HEK293T (cell line): ENCODE results near the gene EIF4EBP3.

ENCODE experiments used
- ARNT ChIP-seq: fragments of 450-650 bp; IDR thresholded peaks from 2 replicates; pipeline ENCODE4 v1.6.1; 2017; ENCODE audit warnings: mild to moderate bottlenecking
- BHLHE40 ChIP-seq: fragments of 450-650 bp; IDR thresholded peaks from 2 replicates; pipeline ENCODE4 v1.6.1; 2016; ENCODE audit warnings: mild to moderate bottlenecking, moderate library complexity, borderline replicate concordance
- ELF4 ChIP-seq: fragments of 450-650 bp; IDR thresholded peaks from 2 replicates; pipeline ENCODE4 v1.6.1; 2017; ENCODE audit warnings: antibody characterized with exemption
- FOXA1 ChIP-seq: fragments of 450-650 bp; IDR thresholded peaks from 2 replicates; pipeline ENCODE4 v1.6.1; 2016; ENCODE audit warnings: mild to moderate bottlenecking
- FOXK2 ChIP-seq: fragments of 450-650 bp; IDR thresholded peaks from 2 replicates; pipeline ENCODE4 v1.6.1; 2016; ENCODE audit warnings: mild to moderate bottlenecking
- FOXM1 ChIP-seq: fragments of 450-650 bp; IDR thresholded peaks from 2 replicates; pipeline ENCODE4 v1.6.1; 2017; ENCODE audit warnings: mild to moderate bottlenecking, borderline replicate concordance
- L3MBTL2 ChIP-seq: fragments of 450-650 bp; conservative IDR thresholded peaks from 2 replicates; pipeline ENCODE4 v1.6.1; 2016; ENCODE audit warnings: mild to moderate bottlenecking
- NFRKB ChIP-seq: fragments of 450-650 bp; IDR thresholded peaks from 2 replicates; pipeline ENCODE4 v1.6.1; 2016; ENCODE audit warnings: mild to moderate bottlenecking, moderate library complexity
- SP1 ChIP-seq: fragments of 450-650 bp; IDR thresholded peaks from 2 replicates; pipeline ENCODE4 v1.6.1; 2017
- SUZ12 ChIP-seq: fragments of 450-650 bp; IDR thresholded peaks from 2 replicates; pipeline ENCODE4 v1.6.1; 2016; ENCODE audit warnings: mild to moderate bottlenecking
- TARDBP ChIP-seq: fragments of 450-650 bp; IDR thresholded peaks from 2 replicates; pipeline ENCODE4 v1.6.1; 2016
- ZNF384 ChIP-seq: fragments of 450-650 bp; IDR thresholded peaks from 2 replicates; pipeline ENCODE4 v1.6.1; 2016
- TF ChIP-seq, protein P1 (sequence below): fragments of 450-650 bp; IDR thresholded peaks from 2 replicates; pipeline ENCODE4 v1.6.1; 2016

DNA sequence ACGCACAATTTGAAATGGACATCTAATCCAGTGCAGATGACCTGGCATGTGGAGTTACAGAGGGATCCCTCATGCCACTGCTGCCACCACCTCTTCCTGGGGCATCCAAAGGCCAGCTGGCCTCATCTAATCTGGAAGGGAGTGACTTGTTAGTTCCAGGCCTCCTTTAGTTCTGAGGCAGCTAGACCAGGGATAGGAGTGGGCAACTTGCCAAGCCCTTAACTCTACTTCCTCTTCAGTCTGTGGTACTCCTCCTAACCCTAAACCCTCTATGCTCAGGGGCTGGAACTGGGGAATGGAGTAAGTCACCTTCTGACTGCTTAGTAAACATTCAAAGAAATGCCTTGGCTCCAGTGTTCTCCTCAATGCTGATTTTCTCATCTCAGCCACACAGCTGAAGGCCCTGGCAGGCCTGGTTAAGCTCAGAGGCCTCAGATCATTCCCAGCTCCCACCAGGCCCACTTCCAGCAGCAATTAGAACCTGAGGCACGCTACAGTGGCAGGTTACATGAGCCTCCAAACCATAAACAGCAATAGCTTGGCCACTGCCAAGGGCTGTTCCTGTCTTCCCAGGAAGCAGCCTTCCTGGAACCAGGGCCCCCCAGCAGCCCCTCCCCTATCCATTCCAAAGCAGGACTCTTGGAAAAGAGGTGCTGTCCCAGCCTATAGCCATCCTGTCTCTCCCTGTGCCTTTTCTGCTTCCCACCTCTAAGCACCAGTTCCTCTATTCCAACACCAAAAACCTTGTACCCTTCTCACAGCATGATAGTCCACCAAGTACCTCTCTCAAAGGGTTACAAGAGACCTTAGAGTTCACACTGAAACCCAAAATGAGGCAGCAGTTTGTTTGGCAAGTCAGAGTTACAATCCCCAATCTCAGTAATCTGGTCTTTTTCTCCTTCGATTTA is 2.0 kb downstream of the EIF4EBP3 start:
- no peak for TF ChIP-seq ELF4
- TF ChIP-seq FOXM1 = no peak
- no peak for TF ChIP-seq SP1
- no peak for TF ChIP-seq ARNT
- TF ChIP-seq SUZ12 = no peak
- TF ChIP-seq, protein P1, sequence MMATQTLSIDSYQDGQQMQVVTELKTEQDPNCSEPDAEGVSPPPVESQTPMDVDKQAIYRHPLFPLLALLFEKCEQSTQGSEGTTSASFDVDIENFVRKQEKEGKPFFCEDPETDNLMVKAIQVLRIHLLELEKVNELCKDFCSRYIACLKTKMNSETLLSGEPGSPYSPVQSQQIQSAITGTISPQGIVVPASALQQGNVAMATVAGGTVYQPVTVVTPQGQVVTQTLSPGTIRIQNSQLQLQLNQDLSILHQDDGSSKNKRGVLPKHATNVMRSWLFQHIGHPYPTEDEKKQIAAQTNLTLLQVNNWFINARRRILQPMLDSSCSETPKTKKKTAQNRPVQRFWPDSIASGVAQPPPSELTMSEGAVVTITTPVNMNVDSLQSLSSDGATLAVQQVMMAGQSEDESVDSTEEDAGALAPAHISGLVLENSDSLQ = no peak
- TF ChIP-seq BHLHE40 = no peak
- TF ChIP-seq FOXA1 = no peak
- no peak for TF ChIP-seq FOXK2
- no peak for TF ChIP-seq NFRKB
- TF ChIP-seq L3MBTL2 = no peak
- no peak for TF ChIP-seq TARDBP
- no peak for TF ChIP-seq ZNF384
